OCI-LY1 (cell line): Measurements from ENCODE around the gene RUVBL1.

Experiments
- EZH2 ChIP-seq: fragments of 200-600 bp; sonication (generic), shearing (Covaris generic); IDR thresholded peaks from 2 replicates; pipeline ENCODE4 v1.8.0; 2017; ENCODE audit warnings: borderline replicate concordance, mixed run types, mild to moderate bottlenecking, antibody characterized with exemption, low read length, moderate library complexity, mixed read lengths
- TF ChIP-seq, protein P1 (sequence below): fragments of 200-600 bp; sonication (generic), shearing (Covaris generic); IDR thresholded peaks from 2 replicates; pipeline ENCODE4 v1.5.1; 2017; ENCODE audit warnings: mild to moderate bottlenecking, antibody characterized with exemption, low read length, moderate library complexity, mixed read lengths

DNA sequence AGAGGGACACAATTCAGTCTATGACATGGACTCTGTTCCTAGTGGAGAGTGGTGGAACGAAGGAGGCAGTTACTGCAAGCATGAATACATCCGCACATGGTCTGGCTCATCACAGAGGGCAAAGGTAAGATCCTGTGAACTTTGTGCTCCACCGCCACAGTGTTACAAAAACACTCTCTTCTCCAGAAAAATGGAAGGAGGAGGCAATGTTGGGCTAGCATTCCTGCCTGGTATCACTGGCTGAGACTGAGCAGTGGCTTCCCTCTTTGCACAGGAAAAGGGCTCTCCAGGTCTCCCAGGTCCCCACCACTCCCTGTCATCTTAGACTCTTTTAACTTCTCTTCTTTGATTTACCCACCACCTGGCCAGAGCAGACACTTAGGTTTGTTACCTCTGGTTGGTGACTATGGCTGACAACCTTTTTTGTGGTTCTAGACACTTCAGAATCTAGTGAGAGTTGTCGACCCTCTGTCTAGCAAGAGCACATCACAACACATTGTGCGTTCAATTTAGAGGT, 28.2 kb upstream of the RUVBL1 start:
- TF ChIP-seq, protein P1, sequence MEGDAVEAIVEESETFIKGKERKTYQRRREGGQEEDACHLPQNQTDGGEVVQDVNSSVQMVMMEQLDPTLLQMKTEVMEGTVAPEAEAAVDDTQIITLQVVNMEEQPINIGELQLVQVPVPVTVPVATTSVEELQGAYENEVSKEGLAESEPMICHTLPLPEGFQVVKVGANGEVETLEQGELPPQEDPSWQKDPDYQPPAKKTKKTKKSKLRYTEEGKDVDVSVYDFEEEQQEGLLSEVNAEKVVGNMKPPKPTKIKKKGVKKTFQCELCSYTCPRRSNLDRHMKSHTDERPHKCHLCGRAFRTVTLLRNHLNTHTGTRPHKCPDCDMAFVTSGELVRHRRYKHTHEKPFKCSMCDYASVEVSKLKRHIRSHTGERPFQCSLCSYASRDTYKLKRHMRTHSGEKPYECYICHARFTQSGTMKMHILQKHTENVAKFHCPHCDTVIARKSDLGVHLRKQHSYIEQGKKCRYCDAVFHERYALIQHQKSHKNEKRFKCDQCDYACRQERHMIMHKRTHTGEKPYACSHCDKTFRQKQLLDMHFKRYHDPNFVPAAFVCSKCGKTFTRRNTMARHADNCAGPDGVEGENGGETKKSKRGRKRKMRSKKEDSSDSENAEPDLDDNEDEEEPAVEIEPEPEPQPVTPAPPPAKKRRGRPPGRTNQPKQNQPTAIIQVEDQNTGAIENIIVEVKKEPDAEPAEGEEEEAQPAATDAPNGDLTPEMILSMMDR, result no peak
- TF ChIP-seq EZH2, result no peak
